SU-DHL-6 (cell line): Measurements from ENCODE around the gene KLRK1.
"Not testable (repeated sequence)": the region's sequence is repeated elsewhere in the genome, so short reads cannot be mapped to it uniquely, and the experiment has no call there.

Experiments
- EZH2phosphoT487 ChIP-seq: fragments of 200-600 bp; sonication (generic), shearing (Covaris generic); conservative IDR thresholded peaks from 2 replicates; pipeline ENCODE4 v1.6.1; 2018; ENCODE audit warnings: mild to moderate bottlenecking, antibody characterized with exemption, low read length, moderate library complexity, mixed read lengths
- TF ChIP-seq, protein P1 (sequence below): fragments of 200-600 bp; sonication (generic); IDR thresholded peaks from one replicate; pipeline ENCODE4 v1.5.1; 2017; ENCODE audit warnings: antibody characterized with exemption, mild to moderate bottlenecking, low read length, moderate library complexity; ENCODE audit not compliant: insufficient read depth, poor library complexity, severe bottlenecking

DNA sequence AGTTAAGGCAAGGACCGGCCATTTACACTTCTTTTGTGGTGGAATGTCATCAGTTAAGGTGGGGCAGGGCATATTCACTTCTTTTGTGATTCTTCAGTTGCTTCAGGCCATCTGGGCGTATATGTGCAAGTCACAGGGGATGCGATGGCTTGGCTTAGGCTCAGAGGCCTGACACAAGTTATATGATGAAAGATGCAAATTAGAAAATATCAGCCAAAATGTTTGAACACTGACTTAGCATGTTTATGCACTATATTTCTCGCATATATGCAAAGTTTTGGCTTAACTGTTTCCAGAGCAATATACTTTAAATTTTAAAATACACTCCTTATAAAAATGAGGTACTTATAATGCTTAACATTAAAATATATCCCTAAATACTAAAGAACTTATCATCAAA, 51.4 kb downstream of the KLRK1 start:
- TF ChIP-seq EZH2phosphoT487 = not testable (repeated sequence)
- TF ChIP-seq, protein P1, sequence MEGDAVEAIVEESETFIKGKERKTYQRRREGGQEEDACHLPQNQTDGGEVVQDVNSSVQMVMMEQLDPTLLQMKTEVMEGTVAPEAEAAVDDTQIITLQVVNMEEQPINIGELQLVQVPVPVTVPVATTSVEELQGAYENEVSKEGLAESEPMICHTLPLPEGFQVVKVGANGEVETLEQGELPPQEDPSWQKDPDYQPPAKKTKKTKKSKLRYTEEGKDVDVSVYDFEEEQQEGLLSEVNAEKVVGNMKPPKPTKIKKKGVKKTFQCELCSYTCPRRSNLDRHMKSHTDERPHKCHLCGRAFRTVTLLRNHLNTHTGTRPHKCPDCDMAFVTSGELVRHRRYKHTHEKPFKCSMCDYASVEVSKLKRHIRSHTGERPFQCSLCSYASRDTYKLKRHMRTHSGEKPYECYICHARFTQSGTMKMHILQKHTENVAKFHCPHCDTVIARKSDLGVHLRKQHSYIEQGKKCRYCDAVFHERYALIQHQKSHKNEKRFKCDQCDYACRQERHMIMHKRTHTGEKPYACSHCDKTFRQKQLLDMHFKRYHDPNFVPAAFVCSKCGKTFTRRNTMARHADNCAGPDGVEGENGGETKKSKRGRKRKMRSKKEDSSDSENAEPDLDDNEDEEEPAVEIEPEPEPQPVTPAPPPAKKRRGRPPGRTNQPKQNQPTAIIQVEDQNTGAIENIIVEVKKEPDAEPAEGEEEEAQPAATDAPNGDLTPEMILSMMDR = not testable (repeated sequence)
